Left renal cortex interstitium (tissue), 4 donors: ENCODE data around the gene SNW1. TPM values are rescaled to one million over a fixed set of nuclear protein-coding genes. Genes with fewer than 3 reads are reported as not detected.
"Not testable (repeated sequence)": the region's sequence is repeated elsewhere in the genome, so short reads cannot be mapped to it uniquely, and the experiment has no call there.

Experiments used
- DNase-seq, 4 donors: peaks; one replicate each; pipeline ENCODE4 v3.0.0-alpha.2; 2013; ENCODE audit warnings: low read depth in 4 of 4, low spot score in 2 of 4, missing footprints in 1 of 4
- polyA plus RNA-seq, 4 donors: library from polyadenylated mRNA; unstranded; fragments of 120-200 nt; gene quantifications; one replicate each; pipeline ENCODE4 v1.2.1, GENCODE V29; 2013; ENCODE audit not compliant: insufficient read length in 4 of 4

The SNW1 gene
- 10 to 100 TPM; 78.2 to 98.2 (median 84.6) TPM for polyA plus RNA-seq

- peak; percentile 80 to 92 (median 88) for DNase-seq
Observed at GRCh38 chr14:77760381-77761204, at the start of gene SNW1. TSS of gene SNW1 (minus strand) at chr14:77761156. CDS start at chr14:77761127, 29 bp downstream.

GRCh38 chr14:77809011-77809410 lies 48.1 kb upstream of the SNW1 start:
- DNase-seq: no peak

DNA sequence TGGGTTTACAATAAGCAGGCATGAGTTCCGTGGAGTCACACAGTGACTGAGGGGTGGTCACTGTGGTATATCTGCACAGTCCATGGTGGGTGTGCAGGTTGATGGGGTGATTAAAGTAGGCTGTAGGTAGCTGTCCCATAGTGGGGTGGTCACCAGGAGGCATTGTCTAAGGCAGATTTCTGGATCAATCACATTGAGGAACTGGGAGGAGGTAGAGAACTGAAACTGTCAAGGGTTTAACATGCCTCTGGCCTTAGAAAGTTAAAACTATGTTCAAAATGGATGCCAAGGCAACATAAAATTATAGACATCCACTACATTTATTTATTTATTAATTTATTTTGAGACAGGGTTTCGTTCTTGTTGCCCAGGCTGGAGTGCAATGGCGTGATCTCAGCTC lies 47.3 kb upstream of the SNW1 start:
- DNase-seq: no peak

DNA sequence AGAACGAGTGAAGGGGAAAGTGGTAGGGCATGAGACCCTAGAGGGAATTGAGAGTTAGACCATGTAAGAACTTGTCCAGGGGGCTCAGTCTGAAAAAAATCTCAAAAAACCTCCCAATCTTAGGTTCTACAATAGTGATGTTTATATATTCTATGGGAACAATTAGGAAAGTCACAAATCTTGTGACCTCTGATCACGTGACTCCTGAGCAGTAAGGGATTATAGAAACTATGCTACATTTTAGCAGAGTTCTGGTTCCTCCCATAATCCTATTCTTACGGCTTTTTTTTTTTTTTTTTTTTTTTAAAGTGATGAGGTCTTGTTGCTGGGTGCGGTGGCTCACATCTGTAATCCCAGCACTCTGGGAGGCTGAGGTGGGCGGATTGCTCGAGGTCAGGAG lies 44.8 kb upstream of the SNW1 start:
- no peak for DNase-seq

DNA sequence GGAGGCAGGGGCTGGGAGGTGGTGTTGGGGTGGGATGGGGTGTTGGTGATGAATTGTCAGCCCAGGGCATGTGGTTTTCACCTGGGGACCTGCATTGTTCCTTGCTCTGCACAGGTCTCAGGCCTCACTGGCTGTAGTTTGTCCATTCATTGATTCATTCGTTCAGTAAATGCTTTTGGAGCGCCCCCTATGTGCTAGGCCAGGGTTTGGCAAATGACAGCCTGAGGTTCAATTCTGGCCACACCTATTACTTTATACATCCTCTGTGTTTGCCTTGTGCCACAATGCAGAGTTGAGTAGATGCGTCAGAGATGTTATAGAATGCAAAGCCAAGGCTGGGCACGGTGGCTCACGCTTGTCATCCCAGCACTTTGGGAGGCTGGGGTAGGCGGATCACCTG lies 43.6 kb upstream of the SNW1 start:
- DNase-seq: no peak

- no peak for DNase-seq
Observed at GRCh38 chr14:77800814-77801213, 39.9 kb upstream of the SNW1 start.

- peak; percentile 57 to 75 (median 61) for DNase-seq
Observed at GRCh38 chr14:77799863-77800730, 39.1 kb upstream of the SNW1 start, which contains the start of gene ADCK1. TSS of gene ADCK1 (plus strand) at chr14:77800109. CDS start at chr14:77818979, 18,870 bp downstream.

GRCh38 chr14:77799456-77799855 lies 38.5 kb upstream of the SNW1 start:
- not testable (repeated sequence) for DNase-seq

GRCh38 chr14:77794357-77794756 lies 33.4 kb upstream of the SNW1 start:
- no peak for DNase-seq

- not testable (repeated sequence) for DNase-seq
Observed at GRCh38 chr14:77793255-77793654, 32.3 kb upstream of the SNW1 start.

DNA sequence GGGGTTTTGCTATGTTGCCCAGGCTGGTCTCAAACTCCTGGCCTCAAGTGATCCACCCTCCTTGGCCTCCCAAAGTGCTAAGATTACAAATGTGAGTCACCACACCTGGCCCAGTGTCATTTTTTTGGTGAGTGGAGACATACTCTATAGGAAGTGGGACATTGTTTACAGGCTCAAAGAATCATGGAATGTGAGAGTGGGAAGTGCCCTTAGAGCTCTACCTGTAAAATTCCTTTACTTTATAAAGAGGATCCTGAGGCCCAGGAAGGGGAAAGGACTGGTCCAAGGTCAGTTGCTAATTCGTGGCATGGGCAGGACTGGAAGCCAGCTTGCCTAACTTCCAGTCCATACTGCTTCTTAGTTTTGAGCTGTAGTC lies 30.3 kb upstream of the SNW1 start:
- no peak for DNase-seq

- DNase-seq: no peak
Observed at GRCh38 chr14:77790566-77791224, 29.7 kb upstream of the SNW1 start.

DNA sequence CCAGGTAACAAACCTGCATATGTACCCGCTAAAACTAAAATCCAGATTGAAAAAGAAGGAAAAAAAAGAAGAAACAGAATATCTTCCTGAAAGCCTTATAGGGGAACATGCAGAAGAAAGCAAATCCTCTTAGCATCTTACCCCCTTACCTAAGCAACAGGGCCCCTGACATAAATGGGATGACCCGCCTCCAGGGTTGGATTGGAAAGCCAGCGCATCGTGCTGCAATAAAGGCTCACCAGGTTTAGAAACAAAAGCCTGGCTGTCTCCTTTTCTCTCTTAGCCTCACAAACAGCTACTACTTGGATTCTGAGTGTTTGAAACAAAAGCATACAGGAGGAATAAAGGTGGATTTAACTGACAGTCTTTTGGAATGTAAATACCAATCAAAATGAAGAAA lies 25.2 kb upstream of the SNW1 start:
- DNase-seq: no peak

- no peak for DNase-seq
Observed at GRCh38 chr14:77782202-77782601, 21.2 kb upstream of the SNW1 start.

GRCh38 chr14:77773966-77774365 lies 13.0 kb upstream of the SNW1 start:
- not testable (repeated sequence) for DNase-seq

GRCh38 chr14:77768442-77769069 lies 7.6 kb upstream of the SNW1 start:
- DNase-seq: not testable (repeated sequence)

DNA sequence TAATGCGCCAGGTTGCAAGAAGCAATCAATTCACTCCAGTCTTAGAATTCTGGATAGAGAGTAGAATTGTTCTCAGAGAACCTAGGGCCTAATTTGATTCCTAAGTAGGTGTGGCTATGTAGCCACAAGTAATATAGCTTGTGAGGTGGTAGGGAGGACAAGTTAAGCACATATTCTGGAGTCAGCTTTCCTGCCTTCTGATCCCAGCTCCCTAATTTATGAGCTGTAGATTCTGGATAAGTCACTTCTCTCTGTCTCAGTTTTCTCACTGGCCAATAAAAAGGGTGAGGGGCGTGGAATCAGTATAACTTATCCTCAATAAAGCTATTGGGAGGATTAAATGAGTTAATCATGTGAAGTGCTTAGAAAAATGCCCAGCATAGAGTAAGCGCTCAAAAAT lies 3.0 kb upstream of the SNW1 start:
- no peak for DNase-seq

DNA sequence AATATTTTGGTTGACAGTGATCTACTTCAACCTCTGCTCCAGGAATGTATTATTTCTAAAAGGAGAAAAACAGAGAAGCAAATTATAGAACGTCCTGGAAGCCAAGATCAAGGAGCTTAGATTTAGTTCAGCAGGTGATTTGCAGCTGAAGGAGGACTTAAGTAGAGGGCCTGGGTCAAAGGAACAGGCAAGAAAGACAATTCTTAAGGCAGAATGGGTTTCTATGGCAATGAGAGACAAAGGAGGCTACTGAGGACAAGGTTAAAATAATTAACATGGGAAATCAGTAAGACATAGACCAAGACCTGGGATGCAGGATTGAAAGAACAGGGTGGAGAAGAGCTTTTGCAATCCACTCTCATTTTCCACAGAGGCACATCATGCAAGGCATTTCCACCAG lies 2.4 kb upstream of the SNW1 start:
- DNase-seq: no peak

DNA sequence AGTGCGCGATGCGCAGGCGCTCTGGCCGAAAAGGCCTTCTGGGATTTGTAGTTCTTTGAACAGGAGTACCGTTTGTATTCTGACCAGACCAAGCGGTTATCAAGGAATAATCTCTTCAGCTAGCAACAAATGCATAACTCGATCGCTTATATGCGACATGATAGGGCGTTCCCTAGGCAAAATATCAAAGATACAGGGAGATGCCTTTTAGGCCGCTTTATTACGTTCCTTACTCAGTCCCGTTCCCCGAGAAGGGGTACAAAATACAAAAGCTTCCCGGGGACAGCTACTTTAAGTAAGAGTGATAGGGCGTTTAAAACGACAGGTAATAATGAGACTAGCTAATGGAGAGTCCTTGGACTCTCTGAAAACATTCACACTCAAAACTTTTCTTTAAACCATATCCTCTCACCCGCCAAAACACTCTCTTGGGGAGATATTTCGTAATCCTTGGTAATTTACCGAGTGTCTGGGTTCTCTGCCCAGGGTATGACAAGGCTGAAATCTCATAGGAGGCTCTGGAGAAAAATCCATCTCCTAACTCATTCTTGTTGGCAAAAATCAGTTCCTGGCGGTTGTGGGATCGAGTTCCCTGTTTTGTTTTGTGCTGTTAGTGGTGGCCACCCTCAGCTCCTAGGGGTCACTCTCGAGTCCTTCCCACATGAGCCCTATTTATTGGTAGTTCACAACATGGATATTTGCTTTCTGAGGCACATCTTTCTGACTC lies 412 bp upstream of the SNW1 start:
- DNase-seq: peak in 2 of 4 donors; percentile 18 to 86
